NCI-H82 treated with DMSO at 0.1 percent for 48 hours (cell line): ENCODE results near the gene DMP1.

Experiments
- DNase-seq: peaks from one replicate; lab custom pipeline; 2025; ENCODE audit not compliant: unreplicated experiment; lab: John Stamatoyannopoulos, UW

The DMP1 gene, protein sequence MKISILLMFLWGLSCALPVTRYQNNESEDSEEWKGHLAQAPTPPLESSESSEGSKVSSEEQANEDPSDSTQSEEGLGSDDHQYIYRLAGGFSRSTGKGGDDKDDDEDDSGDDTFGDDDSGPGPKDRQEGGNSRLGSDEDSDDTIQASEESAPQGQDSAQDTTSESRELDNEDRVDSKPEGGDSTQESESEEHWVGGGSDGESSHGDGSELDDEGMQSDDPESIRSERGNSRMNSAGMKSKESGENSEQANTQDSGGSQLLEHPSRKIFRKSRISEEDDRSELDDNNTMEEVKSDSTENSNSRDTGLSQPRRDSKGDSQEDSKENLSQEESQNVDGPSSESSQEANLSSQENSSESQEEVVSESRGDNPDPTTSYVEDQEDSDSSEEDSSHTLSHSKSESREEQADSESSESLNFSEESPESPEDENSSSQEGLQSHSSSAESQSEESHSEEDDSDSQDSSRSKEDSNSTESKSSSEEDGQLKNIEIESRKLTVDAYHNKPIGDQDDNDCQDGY

DNA sequence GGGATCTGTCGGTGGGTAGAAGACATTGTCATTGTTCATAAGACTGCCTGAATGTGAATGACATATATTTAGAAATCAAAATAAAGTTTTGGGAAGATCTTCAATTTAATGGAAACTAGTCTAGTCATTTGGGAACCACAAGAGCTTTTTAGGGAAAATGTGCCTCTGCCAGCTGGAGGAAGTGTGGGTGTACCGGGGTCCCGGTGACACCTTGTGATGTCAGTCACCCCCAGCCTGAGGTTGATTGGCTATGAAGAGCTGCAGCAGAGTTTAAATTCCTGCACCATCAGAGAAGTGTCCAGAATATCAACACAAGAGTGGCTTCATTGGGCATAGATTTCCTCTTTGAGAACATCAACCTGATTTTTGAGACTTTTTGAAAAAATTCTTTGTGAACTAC lies at the start of gene DMP1:
TSS of gene DMP1 (plus strand) at position 301 of the 400 bp plus-strand sequence. CDS start 6,213 bp downstream, outside the sequence.
- no peak for DNase-seq

GRCh38 chr4:87601361-87601760 lies 48.7 kb upstream of the DMP1 start:
- DNase-seq: no peak

- DNase-seq: no peak
These were observed 41.9 kb upstream of the DMP1 start, which contains the start of gene DSPP for GRCh38 chr4:87608229-87608628. DSPP (plus strand) TSS chr4:87608529; CDS start chr4:87610909, 2,380 bp downstream.

- DNase-seq: no peak
These were observed 35.7 kb upstream of the DMP1 start for GRCh38 chr4:87614292-87614890.

DNA sequence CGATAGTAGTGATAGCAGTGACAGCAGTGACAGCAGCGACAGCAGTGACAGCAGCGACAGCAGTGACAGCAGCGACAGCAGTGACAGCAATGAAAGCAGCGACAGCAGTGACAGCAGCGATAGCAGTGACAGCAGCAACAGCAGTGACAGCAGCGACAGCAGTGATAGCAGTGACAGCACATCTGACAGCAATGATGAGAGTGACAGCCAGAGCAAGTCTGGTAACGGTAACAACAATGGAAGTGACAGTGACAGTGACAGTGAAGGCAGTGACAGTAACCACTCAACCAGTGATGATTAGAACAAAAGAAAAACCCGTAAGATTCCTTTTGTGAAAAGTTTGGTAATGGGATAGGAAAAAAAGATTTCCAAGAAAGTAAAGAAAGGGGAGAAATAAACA lies 33.8 kb upstream of the DMP1 start:
- no peak for DNase-seq

DNA sequence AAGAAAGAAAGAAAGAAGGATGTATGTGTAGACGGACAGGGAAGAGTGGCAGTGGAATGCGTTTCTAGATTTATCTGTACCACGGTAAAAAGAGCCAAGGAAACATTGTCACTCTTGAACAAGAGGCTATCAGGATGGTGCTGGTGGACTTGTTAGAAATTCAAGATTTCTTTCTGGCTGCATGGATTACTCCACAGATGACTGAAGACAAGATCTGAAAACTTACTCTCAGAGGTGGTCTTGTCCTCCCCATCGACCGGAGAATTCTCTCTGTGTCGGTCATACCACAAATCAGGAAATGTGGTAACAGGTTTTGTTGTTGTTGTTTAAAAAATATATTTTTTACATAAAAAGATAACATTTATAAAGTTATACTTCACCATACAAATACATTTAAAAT lies 30.0 kb upstream of the DMP1 start:
- no peak for DNase-seq

DNA sequence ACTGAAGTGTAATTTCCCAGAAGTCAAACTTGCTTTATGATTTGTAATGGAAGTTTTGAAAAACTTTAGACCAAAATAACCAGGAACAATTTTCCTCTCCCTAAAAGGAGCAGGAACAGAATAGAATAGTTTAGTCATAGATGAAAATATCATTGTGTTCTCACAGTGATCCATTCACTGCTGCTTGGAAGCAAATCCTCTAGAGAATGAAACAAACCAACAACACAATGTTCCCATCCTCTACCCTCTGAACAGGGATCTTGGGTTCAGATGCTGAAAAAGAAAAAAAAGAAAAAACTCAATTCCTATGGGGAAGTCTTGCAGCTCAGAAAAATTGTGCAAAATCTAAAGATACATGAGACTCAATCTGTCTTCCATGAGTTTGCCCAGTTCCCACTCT lies 29.6 kb upstream of the DMP1 start:
- DNase-seq: no peak

DNA sequence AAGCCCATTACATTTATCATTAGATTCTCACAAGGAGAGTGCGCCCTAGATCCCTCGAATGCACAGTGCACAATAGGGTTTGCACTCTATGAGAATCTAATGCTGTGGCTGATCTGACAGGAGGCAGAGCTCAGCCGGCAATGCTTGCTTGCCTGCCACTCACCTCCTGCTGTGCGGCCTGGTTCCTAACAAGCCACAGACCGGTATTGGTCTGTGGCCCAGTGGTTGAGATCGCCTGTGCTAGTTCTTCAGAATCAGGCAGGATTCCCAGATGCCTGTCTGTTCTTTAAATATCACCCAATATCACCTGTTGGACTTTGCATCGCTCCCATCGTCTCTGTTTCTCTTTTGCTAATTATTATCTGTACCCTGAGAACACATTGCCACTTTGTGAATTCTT lies 27.8 kb upstream of the DMP1 start:
- no peak for DNase-seq

DNA sequence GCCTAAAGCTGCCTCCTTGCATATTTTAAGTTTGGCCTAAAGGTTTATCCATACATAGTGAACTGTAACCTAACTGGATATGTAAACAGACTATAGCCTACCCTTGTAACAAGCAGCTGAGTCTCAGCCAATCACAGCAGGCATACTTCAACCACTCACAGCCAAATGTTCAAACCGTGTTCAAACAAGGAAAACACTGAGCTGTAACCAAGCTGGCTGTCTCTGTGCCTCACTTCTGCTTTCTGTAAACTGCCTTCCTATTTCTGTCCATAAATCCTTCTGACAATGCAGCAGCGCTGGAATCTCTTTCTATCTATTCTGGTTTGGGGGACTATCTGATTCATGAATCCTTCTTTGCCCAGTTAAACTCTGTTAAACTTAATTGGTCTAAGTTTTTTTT lies 25.4 kb upstream of the DMP1 start:
- DNase-seq: no peak

GRCh38 chr4:87631668-87632067 lies 18.4 kb upstream of the DMP1 start:
- no peak for DNase-seq

DNA sequence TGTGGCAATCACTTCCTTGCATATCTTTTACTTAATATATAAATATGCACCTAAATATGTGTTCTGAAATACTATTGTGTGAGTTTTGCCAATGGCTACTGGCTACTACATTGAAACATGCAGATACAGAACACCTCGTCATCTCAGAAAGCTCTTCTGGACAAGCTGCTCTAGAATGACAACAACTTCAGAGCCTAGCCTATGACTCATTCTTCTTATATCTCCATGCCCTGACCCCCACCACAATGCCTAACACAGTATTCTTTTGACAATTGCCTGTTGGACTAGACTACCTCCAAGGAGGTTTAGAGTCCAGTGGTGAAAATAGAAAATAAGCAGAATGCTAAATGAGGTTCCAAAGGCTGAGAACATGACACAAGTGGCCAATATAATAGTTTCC lies 17.6 kb upstream of the DMP1 start:
- no peak for DNase-seq

DNA sequence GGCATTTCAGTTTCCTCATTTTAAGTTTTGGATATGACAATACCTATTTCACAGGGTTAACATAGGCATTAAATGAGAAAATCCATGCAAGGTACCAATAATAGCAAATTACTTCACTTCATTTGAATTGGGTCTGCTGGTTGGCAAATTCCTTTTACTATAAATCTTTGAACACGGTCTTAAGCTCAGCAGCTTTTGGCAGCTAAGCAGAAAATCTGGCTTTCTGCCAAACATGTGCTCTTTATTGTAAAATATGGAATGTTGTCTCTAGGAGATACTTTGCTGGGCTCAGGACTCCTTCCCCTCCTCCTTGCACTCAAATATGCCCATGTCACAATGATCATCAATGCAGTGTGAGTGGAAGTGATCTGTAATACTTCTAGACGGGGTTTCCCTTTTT lies 16.8 kb upstream of the DMP1 start:
- DNase-seq: peak; percentile 30

DNA sequence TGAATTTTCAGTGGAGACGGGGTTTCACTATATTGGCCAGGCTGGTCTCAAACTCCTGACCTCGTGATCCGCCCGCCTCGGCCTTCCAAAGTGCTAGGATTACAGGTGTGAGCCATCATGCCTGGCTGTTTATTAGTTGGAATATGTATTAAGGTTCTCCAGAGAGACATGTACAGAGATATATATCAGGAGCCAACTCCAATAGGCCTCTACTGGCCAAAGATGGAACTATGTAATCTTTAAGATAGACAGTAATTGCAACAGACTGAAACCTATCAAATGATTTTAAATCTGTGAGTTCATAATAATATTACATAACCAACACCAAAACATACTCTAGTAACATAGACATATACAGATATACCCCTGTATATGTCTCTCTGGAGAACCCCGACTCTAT lies 5.8 kb upstream of the DMP1 start:
- DNase-seq: no peak

DNA sequence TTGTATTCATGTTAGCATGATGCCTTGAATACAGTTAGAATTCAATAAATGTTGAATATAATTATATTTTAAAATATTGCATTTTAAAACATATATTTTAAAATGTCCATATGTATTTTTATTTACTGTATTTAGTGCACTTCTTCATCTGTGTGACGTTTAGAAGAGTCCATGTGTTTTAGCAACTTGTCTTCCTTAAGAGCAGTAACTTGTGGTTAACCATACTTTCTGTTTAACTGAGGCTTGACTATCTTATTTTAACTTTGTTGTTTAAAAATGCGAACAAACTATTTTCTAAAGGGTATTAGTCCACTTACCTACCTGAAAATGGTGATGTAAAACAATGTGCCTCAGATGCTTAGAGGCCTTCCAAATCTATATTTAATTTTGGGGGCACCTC lies 858 bp downstream of the DMP1 start:
- DNase-seq: no peak

GRCh38 chr4:87651941-87652340 lies 1.9 kb downstream of the DMP1 start:
- DNase-seq: no peak

GRCh38 chr4:87654487-87655044 lies 4.5 kb downstream of the DMP1 start:
- no peak for DNase-seq

GRCh38 chr4:87657525-87657924 lies 7.4 kb downstream of the DMP1 start:
- no peak for DNase-seq

- no peak for DNase-seq
These were observed 9.3 kb downstream of the DMP1 start for GRCh38 chr4:87659247-87659931.

- DNase-seq: no peak
These were observed 12.8 kb downstream of the DMP1 start for GRCh38 chr4:87662871-87663270.

- peak; percentile 10 for DNase-seq
These were observed 19.3 kb downstream of the DMP1 start for GRCh38 chr4:87669373-87669772.

GRCh38 chr4:87677731-87678130 lies 27.7 kb downstream of the DMP1 start:
- DNase-seq: no peak
